Measurements from ENCODE around the gene ANKFY1. TPM values are rescaled to one million over a fixed set of nuclear protein-coding genes. Genes with fewer than 3 reads are reported as not detected.

The ANKFY1 gene
- total RNA-seq, 4 donors from 2014 or later = 36.8 to 55.0 (median 40.9) TPM

DNA sequence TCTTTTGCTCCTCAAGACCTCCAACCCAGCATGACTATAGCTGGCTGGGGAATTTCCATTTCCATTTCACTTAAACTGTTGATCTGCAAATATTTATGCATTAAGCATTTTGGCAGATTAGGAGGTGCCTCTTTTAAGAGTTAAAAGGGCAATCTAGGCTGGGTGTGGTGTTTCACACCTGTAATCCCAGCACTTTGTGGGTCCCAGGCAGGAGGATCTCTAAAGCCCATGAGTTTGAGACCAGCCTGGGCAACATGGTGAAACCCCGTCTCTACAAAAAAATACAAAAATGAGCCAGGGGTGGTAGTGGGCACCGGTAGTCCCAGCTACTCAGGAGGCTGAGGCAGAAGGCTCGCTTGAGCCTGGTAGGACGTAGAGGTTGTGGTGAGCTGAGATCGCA, 17.1 kb downstream of the ANKFY1 start:
- TF ChIP-seq, protein P1, sequence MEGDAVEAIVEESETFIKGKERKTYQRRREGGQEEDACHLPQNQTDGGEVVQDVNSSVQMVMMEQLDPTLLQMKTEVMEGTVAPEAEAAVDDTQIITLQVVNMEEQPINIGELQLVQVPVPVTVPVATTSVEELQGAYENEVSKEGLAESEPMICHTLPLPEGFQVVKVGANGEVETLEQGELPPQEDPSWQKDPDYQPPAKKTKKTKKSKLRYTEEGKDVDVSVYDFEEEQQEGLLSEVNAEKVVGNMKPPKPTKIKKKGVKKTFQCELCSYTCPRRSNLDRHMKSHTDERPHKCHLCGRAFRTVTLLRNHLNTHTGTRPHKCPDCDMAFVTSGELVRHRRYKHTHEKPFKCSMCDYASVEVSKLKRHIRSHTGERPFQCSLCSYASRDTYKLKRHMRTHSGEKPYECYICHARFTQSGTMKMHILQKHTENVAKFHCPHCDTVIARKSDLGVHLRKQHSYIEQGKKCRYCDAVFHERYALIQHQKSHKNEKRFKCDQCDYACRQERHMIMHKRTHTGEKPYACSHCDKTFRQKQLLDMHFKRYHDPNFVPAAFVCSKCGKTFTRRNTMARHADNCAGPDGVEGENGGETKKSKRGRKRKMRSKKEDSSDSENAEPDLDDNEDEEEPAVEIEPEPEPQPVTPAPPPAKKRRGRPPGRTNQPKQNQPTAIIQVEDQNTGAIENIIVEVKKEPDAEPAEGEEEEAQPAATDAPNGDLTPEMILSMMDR (IDR thresholded peaks at IDR 0.05; ENCODE audit: low read depth) = no peak

DNA sequence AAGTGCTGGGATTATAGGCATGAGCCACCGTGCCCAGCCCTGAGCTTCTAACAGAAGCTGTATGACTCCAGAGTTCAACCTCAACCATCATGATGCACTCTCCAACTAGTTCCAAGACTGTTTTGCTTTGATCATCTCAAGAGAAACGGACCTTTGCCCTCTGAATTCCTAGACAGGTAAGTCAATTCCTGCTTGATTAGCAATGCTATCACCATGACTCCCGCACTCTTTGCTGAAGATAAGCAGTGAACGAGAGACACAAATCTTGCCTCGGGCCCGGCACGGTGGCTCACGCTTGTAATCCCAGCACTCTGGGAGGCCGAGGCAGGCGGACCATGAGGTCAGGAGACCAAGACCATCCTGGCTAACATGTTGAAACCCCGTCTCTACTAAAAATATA, 22.2 kb downstream of the ANKFY1 start:
- TF ChIP-seq, protein P1 (IDR thresholded peaks at IDR 0.05; ENCODE audit: low read depth) = no peak

DNA sequence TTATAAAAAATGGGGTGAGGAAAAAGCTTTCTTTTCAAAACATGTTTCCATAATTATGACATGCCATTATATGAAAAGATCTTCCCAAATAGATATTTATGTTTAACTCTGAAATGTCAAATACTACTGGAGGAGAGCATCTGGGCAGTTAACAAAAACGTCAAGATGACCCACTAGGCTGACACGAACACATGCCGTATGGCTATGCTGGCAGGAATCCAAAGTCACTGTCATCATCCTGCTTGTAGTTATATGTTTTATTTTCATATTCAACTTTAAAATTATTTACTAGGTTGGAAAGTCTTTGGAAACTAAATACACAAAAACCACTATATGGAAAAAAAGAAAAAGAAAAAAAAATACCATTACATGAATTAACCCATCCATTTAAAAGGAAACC, 27.3 kb downstream of the ANKFY1 start:
- TF ChIP-seq, protein P1 (IDR thresholded peaks at IDR 0.05; ENCODE audit: low read depth) = no peak

DNA sequence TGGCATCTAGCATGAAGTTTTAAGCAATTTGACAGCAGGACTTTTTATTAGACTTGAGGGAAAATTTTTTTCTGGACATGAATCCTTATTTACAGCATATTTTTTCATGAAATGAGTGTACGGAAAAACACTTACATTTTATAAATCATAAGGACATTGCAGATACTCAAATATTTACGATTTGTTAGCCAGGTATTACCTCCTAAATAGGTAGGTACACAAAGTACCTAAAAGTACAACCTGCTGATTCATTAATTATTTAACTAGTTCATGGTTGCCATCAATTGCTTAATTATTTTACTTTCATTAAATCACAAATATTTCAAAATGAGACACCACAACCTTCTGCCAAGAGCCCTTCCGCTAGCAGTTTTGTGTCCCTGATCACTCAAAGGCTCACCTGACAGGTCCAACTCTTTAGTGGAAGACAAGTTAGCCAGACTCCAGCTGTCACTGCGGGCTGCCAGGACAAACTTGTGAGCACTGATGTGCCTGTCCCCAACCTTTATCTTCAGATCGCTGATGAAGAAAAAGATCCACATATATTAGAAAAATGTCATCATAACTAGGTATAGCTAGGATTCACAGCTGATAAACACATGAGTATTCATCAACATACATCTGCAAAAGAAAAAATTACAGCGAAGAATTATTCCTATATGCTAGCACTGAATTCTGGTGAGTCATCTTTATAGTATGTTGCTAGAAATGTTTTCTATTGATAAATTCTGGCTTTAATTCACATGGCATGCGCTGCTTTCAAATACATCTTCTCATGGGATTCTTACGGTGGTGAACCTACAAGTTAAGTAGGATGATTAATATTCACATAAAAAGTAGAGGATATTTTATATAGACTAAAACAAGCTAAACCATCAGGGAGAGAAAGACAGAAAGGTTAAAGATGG, 28.2 kb downstream of the ANKFY1 start:
- TF ChIP-seq, protein P1 (IDR thresholded peaks at IDR 0.05; ENCODE audit: low read depth) = no peak

DNA sequence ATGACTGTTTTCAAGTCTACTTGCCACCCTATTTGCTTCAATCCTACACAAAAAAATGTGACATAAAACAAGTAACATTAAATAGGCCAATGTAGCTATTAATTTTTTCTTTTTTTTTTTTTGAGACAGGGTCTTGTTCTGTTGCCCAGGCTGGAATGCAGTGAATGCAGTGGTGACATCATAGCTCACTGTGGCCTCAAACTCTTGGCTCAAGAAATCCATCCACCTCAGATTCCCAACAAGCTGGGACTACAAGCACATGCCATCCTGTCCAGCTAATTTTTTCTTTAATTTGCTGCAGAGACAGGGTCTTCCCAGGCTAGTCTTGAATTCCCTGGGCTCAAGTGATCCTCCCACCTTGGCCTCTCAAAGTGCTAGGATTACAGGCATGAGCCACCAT, 29.4 kb downstream of the ANKFY1 start:
- TF ChIP-seq, protein P1 (IDR thresholded peaks at IDR 0.05; ENCODE audit: low read depth) = no peak

DNA sequence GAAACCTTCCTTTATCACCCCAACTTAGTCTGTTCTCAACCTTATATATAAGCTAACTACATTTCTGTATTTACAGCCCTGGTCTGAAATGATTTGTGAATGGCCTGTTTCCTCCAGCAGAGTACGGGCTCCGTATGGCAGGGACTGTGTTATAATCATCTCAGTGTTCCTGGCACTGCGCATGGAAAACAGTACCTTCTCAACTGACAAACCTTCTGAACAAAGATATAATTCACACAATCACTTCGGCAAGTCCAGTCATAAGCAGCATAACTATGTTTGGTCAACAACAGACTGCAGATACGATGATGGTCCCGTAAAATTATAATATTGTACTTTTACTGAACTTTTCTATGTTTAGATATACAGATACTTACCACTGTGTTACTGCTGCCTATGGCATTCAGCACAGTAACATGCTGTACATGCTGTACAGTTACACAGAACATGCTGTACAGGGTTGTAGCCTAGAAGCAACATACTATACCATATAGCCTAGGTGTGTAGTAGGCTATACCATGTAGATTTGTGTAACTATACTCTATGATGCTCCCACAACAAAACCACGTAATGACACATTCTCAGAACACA, 30.0 kb downstream of the ANKFY1 start:
- TF ChIP-seq, protein P1 (IDR thresholded peaks at IDR 0.05; ENCODE audit: low read depth) = no peak

DNA sequence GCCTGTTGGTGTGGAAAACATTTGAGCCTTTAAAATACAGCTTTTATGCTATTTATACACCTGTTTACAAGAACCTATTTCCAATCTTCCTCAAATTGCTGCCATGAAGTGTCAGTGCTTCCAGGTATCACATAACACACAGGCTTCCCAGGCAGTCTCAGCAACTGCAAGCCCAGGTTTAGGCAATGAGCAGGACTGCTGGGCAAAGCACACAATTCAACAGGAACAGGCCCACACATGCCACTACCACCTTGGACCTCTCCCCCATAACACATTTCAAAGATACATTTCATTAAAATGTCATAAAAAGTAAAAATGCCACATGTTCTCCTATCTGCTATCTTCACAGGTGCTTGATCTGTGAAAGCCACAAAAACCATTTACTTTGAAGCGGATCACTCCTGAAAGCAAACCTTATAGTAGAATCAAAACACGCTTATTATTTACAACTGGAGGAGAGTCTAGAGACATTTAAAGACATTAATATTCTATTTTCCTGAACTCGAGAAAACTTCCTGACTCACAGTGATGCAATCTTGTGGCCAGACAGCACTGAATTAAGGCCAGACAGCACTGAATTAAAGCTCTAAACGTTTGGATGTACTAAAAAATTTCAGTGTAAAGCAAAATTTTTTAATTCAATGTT, 31.5 kb downstream of the ANKFY1 start:
- TF ChIP-seq, protein P1 (IDR thresholded peaks at IDR 0.05; ENCODE audit: low read depth) = no peak
